ENCODE measurements around the gene EXO1.

- no peak for TF ChIP-seq POLR2A (IDR thresholded peaks at IDR 0.05)
- TF ChIP-seq, protein P1, sequence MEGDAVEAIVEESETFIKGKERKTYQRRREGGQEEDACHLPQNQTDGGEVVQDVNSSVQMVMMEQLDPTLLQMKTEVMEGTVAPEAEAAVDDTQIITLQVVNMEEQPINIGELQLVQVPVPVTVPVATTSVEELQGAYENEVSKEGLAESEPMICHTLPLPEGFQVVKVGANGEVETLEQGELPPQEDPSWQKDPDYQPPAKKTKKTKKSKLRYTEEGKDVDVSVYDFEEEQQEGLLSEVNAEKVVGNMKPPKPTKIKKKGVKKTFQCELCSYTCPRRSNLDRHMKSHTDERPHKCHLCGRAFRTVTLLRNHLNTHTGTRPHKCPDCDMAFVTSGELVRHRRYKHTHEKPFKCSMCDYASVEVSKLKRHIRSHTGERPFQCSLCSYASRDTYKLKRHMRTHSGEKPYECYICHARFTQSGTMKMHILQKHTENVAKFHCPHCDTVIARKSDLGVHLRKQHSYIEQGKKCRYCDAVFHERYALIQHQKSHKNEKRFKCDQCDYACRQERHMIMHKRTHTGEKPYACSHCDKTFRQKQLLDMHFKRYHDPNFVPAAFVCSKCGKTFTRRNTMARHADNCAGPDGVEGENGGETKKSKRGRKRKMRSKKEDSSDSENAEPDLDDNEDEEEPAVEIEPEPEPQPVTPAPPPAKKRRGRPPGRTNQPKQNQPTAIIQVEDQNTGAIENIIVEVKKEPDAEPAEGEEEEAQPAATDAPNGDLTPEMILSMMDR (IDR thresholded peaks at IDR 0.05), result no peak
- no peak for TF ChIP-seq EP300 (IDR thresholded peaks at IDR 0.05; ENCODE audit: low read depth)
- TF ChIP-seq POLR2AphosphoS5 (IDR thresholded peaks at IDR 0.05), result no peak
Measured at GRCh38 chr1:241840164-241840563, 7.8 kb upstream of the EXO1 start.
